Adrenal gland (tissue), 12 donors: Measurements from ENCODE around the gene TBC1D13. TPM values are rescaled to one million over a fixed set of nuclear protein-coding genes. Genes with fewer than 3 reads are reported as not detected.

Experiments
- DNase-seq, 7 donors: peaks; one replicate each; pipeline ENCODE4 v3.0.0-alpha.2; 2019 to 2020
- H3K27ac ChIP-seq, 5 donors: fragments of 200-600 bp; sonication (generic) in 4 of 5; 1 replicate in 3 of 5; 2 replicates in 2 of 5; pipeline versions ENCODE4 v1.5.1 to v1.8.0; 2016 to 2020; ENCODE audit warnings: mild to moderate bottlenecking in 1 of 5
- H3K27me3 ChIP-seq: fragments of 200-600 bp; 2 replicates; pipeline ENCODE4 v1.8.0; 2021
- H3K36me3 ChIP-seq, 2 donors: fragments of 200-600 bp; replicated peaks in 1 of 2; 1 replicate in 1 of 2; 2 replicates in 1 of 2; pipeline versions ENCODE4 v1.5.1 to v1.8.0; 2018 to 2022
- H3K4me1 ChIP-seq, 2 donors: fragments of 200-600 bp; replicated peaks in 1 of 2; 1 replicate in 1 of 2; 2 replicates in 1 of 2; pipeline versions ENCODE4 v1.5.1 to v1.8.0; 2018 to 2021
- H3K4me3 ChIP-seq, 4 donors: fragments of 200-600 bp; sonication (generic) in 3 of 4; one replicate each; pipeline ENCODE4 v1.5.1; 2016 to 2018
- H3K9me3 ChIP-seq, 3 donors: fragments of 200-600 bp; sonication (generic) in 1 of 3; replicated peaks in 1 of 3; 1 replicate in 2 of 3; 2 replicates in 1 of 3; pipeline versions ENCODE4 v1.5.1 to v1.8.0; 2016 to 2021
- POLR2A ChIP-seq, 2 donors: fragments of 450-650 bp; IDR thresholded peaks; one replicate each; pipeline ENCODE4 v1.6.1; 2017; ENCODE audit warnings: antibody characterized with exemption in 2 of 2, mild to moderate bottlenecking in 2 of 2, moderate library complexity in 1 of 2
- WGBS, 4 donors: extraction: QIAGEN DNeasy Blood & Tissue Kit in 2 of 4; methylation state at CpG; one replicate each; pipeline versions ENCODE4 v1.1.5 to v1.1.7; 2013 to 2017; 5-methylcytosine and 5-hydroxymethylcytosine counted together
- intact Hi-C, 2 donors: fragments of 100-400 bp; cut with DNase I; formaldehyde crosslinking; loops; one replicate each; pipeline versions ENCODE4 v1.14.1 to v1.15.0; 2022 to 2023
- polyA plus RNA-seq, 3 donors: library from polyadenylated mRNA; stranded (reverse); fragments of 200-250 nt in 2 of 3; fragments of 350-450 nt in 1 of 3; fragmentation: Illumina TruSeq in 1 of 3; extraction: RNeasy Lipid Tissue Mini Kit (QIAGEN cat#74804) in 1 of 3; gene quantifications; one replicate each; pipeline ENCODE4 v1.2.3, GENCODE V29; 2013 to 2014
- total RNA-seq, 9 donors: library from RNA; depleted of rRNA in 4 of 9; stranded (reverse); fragments of >200 nt in 4 of 9; fragments of 120-200 nt in 1 of 9; fragmentation: NEBNext Ultra II Directional in 1 of 9; extraction: Animal tissue kit (Norgen Biotek cat#: 25700) in 1 of 9; gene quantifications; one replicate each; pipeline versions ENCODE4 v1.1.0 to v1.2.4, GENCODE V29; 2013 to 2023
- TF ChIP-seq, protein P1 (sequence below), 6 experiments: fragments of 450-650 bp in 4 of 6; fragments of 200-600 bp in 2 of 6; sonication (generic) in 1 of 6; IDR thresholded peaks; 1 replicate in 5 of 6; 2 replicates in 1 of 6; pipeline versions ENCODE4 v1.5.1 to v1.8.0; 2016 to 2021; ENCODE audit warnings: antibody characterized with exemption in 6 of 6, mild to moderate bottlenecking in 2 of 6, moderate library complexity in 1 of 6
- donor health status: healthy with polysubstance abuse.
- donor health status: Bipolar disorder and iron deficiency.
- donor health status: DM: yes; HTN: yes; CAD: no.
- donor health status: DM: no; HTN: no; CAD: no.
- donor health status: DM: no; HTN: no; CAD: no.
- donor health status: DM: yes; HTN: yes; CAD: no.

Gene TBC1D13
- total and polyA plus RNA-seq, 12 donors, result 15.9 to 72.7 (median 29.0) TPM

DNA sequence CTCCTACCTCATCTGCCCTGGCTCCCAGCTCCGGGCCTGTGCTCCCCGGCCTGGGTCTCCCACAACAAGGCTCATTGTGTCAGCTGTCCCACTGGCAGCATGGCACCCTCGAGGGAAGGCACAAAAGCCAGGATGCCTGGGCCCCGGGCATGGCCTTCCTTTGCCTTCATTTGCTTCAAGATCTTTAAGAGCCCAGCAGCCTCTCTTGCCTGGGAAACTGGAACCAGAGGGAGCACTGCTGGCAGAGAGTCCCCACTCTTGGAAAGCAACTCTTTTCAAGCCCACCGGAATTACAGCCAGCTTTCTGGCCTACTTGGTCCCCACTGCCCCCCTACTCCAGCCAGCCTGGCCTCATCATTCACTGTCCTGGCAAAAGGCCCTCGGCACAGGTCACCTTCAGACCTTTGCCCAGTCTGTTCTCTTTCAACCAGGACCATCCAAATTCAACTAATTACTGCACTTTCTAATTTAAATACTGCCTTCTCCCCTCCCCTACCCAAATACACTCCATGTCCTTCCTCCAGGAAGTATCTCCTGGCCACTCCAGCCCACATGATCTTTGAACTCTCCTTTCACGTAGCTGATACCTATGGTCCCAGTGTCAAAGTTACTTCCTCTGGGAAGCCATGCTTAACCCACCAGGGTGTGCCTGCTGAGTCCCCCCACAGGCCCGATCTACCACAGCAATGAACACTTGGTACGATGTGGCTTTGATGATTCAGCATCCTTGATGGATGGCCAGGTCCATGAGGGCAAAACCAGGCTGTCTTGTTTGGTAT lies 24.2 kb upstream of the TBC1D13 start:
- Histone ChIP-seq H3K9me3 (no peaks in the 10 kb centered on the region), H3K36me3 (no peaks in the 10 kb centered on the region), H3K27me3 (no peaks in the 10 kb centered on the region), H3K27ac (peak overlapping the region in 1 of 5 donors; percentile 10), H3K4me3 (no peak overlapping the region), H3K4me1 (peaks cover 0 to 5% of the 10 kb centered on the region in 2 donors)
- WGBS, 4 donors, result 67 to 74% (median 71%) methylated on average over 9 of the region's 9 CpGs
- no peak for DNase-seq
- intact Hi-C loops, result no loop called here
- TF ChIP-seq, protein P1, sequence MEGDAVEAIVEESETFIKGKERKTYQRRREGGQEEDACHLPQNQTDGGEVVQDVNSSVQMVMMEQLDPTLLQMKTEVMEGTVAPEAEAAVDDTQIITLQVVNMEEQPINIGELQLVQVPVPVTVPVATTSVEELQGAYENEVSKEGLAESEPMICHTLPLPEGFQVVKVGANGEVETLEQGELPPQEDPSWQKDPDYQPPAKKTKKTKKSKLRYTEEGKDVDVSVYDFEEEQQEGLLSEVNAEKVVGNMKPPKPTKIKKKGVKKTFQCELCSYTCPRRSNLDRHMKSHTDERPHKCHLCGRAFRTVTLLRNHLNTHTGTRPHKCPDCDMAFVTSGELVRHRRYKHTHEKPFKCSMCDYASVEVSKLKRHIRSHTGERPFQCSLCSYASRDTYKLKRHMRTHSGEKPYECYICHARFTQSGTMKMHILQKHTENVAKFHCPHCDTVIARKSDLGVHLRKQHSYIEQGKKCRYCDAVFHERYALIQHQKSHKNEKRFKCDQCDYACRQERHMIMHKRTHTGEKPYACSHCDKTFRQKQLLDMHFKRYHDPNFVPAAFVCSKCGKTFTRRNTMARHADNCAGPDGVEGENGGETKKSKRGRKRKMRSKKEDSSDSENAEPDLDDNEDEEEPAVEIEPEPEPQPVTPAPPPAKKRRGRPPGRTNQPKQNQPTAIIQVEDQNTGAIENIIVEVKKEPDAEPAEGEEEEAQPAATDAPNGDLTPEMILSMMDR (IDR thresholded peaks at IDR 0.05), result no peak
- TF ChIP-seq POLR2A (IDR thresholded peaks at IDR 0.05), result no peak

DNA sequence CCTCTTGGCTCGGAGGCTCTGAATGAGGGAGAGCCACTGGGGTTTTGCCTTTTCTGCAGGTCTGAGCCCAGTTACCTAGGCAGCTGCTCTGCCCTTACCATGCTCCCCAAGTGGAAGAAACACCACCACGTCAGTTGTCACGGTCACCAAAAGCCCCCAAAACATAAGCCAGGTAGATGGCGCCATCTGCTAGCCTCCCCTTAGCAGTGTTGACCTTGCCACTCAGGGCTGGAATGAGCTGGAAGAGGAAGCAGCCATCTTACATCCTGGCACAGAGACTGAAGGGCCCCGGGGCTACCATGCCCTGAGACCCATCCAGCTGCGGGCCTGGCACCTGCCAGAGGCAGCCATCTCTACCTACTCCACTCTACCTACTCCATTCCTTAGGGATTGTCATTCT lies 22.7 kb upstream of the TBC1D13 start:
- no peaks in the 10 kb centered on the region for H3K36me3 ChIP-seq
- TF ChIP-seq POLR2A (IDR thresholded peaks at IDR 0.05), result no peak
- no peaks in the 10 kb centered on the region for H3K9me3 ChIP-seq
- 81 to 87% (median 83%) methylated on average over 4 to 6 of the region's 6 CpGs; no CpG with 5 or more reads in 1 of the 4 donors for WGBS, 4 donors
- H3K4me1 ChIP-seq, result peaks cover 0 to 10% of the 10 kb centered on the region in 2 donors
- no peak for DNase-seq
- H3K4me3 ChIP-seq, result no peak overlapping the region
- no peaks in the 10 kb centered on the region for H3K27me3 ChIP-seq
- no peak overlapping the region for H3K27ac ChIP-seq
- intact Hi-C loops, result no loop called here

DNA sequence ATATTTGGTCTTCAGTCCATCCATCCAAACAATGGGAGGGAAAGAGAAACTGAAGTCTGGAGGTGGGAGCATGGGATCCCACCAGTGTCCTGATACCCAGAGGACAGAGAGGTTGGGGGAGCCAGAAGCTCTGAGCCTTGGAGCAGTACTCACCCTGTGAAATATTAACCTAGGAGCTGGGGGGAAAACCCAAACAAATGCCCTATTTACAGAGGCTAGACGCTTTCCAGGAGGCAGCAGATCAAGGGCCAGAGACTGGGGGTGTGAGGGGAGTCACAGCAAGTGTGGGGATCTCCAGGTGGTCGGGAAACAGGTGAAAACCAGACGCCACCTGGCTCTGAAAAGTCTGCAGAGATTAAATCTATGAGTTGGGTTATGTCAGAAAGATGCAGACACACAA lies 21.6 kb upstream of the TBC1D13 start:
- Histone ChIP-seq H3K9me3 (no peaks in the 10 kb centered on the region), H3K4me1 (peaks cover 5 to 21% of the 10 kb centered on the region in 2 donors), H3K36me3 (no peaks in the 10 kb centered on the region), H3K27ac (no peak overlapping the region), H3K27me3 (no peaks in the 10 kb centered on the region), H3K4me3 (no peak overlapping the region)
- no peak for DNase-seq
- whole genome bisulfite sequencing, 4 donors, result 79 to 89% (median 81%) methylated on average over 3 of the region's 3 CpGs
- TF ChIP-seq, protein P1 (IDR thresholded peaks at IDR 0.05), result no peak
- TF ChIP-seq POLR2A (IDR thresholded peaks at IDR 0.05), result no peak
- intact Hi-C loops, result no loop called here

DNA sequence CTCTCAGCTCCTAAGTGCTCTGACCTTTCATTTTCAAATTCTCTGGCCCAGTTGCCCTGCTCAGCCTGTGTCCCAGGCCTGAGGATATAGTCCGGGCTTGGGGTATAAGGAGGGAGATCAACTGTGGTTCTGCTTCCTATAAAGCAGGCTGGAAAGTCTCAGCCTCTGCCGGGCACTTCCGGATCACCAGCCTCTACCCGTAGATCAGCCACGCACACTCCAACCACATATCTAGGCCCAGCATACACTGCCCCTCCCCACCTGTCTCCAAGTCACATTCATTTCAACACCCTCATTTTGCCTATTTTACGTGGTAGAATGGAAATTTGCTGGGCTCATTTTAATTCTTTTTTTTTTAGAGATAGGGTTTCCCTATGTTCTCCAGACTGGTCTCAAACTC lies 18.4 kb upstream of the TBC1D13 start:
- Histone ChIP-seq H3K27me3 (no peaks in the 10 kb centered on the region), H3K4me3 (no peak overlapping the region), H3K4me1 (peaks cover 10 to 28% of the 10 kb centered on the region in 2 donors), H3K36me3 (no peaks in the 10 kb centered on the region), H3K27ac (no peak overlapping the region), H3K9me3 (no peaks in the 10 kb centered on the region)
- DNase-seq, result no peak
- 82 to 91% (median 87%) methylated on average over 6 of the region's 6 CpGs for WGBS, 4 donors
- no peak for TF ChIP-seq POLR2A (IDR thresholded peaks at IDR 0.05)
- TF ChIP-seq, protein P1 (IDR thresholded peaks at IDR 0.05), result no peak
- intact Hi-C loops, result no loop called here
